ENCODE data around the gene CYFIP1.

DNA sequence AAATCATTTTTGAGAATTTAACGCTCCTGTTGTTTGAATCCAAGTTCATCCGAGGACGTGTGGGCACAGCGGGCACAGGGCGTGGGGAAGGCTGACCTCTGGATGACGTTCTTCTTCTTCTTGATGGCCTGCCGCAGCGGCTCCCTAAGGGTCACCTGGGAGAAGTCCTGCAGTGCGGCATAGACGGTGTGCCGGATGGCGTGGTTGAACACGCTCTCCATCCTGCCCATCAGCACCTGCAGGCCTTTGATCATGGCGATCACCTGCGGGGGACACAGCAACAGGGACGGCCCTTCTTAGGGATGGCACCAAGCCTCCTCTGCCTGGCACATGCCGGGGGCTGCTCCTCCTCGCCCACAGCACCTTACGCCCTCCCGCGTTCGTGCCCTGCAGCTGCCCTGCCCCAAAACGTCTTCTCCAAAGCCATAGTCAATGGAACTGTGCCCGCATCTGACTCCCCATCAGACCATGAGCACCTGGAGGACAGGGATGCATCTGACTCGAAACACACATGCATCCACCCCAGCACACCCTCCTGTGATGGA, 61.5 kb downstream of the CYFIP1 start:
- no peak for TF ChIP-seq EZH2 (IDR thresholded peaks at IDR 0.05; ENCODE audit: insufficient read depth, low read length)
- TF ChIP-seq, protein P1, sequence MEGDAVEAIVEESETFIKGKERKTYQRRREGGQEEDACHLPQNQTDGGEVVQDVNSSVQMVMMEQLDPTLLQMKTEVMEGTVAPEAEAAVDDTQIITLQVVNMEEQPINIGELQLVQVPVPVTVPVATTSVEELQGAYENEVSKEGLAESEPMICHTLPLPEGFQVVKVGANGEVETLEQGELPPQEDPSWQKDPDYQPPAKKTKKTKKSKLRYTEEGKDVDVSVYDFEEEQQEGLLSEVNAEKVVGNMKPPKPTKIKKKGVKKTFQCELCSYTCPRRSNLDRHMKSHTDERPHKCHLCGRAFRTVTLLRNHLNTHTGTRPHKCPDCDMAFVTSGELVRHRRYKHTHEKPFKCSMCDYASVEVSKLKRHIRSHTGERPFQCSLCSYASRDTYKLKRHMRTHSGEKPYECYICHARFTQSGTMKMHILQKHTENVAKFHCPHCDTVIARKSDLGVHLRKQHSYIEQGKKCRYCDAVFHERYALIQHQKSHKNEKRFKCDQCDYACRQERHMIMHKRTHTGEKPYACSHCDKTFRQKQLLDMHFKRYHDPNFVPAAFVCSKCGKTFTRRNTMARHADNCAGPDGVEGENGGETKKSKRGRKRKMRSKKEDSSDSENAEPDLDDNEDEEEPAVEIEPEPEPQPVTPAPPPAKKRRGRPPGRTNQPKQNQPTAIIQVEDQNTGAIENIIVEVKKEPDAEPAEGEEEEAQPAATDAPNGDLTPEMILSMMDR (IDR thresholded peaks at IDR 0.05; ENCODE audit: insufficient read depth, low read depth, low read length): no peak

Data from astrocyte (in vitro differentiated cells and primary cell).